Uterus (tissue), 2 donors: ENCODE results near the gene EIF2S2.

Experiments
- POLR2A ChIP-seq, 2 donors: fragments of 450-650 bp; IDR thresholded peaks; one replicate each; pipeline ENCODE4 v1.6.1; 2016; ENCODE audit warnings: antibody characterized with exemption in 2 of 2, mild to moderate bottlenecking in 1 of 2, moderate library complexity in 1 of 2
- TF ChIP-seq, protein P1 (sequence below), 4 experiments: fragments of 200-600 bp in 2 of 4; fragments of 450-650 bp in 2 of 4; sonication (generic) in 2 of 4; IDR thresholded peaks; one replicate each; pipeline ENCODE4 v1.5.1; 2016 to 2019; ENCODE audit warnings: antibody characterized with exemption in 4 of 4, mild to moderate bottlenecking in 2 of 4, moderate library complexity in 1 of 4

DNA sequence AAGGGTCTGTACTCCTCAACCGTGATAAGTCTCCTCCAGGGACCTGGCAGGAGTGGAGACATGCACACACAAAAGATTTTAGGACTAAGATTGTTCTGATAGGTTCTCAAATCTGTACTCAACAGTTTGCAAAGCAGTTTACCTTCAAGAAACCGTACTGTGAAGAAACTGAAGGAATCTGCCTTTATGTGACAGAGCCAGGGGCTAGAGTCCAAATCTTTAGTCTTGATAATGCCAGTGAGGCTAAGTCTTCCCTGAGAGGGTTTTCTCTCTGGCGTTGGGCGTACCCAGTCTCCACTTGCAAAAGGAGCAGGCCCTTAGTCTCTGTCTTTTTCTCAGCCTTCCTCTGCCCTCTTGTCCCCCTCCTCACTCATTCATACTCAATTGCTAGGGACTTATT is 70.8 kb downstream of the EIF2S2 start:
- TF ChIP-seq, protein P1, sequence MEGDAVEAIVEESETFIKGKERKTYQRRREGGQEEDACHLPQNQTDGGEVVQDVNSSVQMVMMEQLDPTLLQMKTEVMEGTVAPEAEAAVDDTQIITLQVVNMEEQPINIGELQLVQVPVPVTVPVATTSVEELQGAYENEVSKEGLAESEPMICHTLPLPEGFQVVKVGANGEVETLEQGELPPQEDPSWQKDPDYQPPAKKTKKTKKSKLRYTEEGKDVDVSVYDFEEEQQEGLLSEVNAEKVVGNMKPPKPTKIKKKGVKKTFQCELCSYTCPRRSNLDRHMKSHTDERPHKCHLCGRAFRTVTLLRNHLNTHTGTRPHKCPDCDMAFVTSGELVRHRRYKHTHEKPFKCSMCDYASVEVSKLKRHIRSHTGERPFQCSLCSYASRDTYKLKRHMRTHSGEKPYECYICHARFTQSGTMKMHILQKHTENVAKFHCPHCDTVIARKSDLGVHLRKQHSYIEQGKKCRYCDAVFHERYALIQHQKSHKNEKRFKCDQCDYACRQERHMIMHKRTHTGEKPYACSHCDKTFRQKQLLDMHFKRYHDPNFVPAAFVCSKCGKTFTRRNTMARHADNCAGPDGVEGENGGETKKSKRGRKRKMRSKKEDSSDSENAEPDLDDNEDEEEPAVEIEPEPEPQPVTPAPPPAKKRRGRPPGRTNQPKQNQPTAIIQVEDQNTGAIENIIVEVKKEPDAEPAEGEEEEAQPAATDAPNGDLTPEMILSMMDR (IDR thresholded peaks at IDR 0.05): no peak
- TF ChIP-seq POLR2A (IDR thresholded peaks at IDR 0.05): no peak
